ENCODE results near the gene KDM1B. TPM values are rescaled to one million over a fixed set of nuclear protein-coding genes. Genes with fewer than 3 reads are reported as not detected.

The KDM1B gene
- total RNA-seq, 1 donor from 2014 or later, result 9.9 TPM

DNA sequence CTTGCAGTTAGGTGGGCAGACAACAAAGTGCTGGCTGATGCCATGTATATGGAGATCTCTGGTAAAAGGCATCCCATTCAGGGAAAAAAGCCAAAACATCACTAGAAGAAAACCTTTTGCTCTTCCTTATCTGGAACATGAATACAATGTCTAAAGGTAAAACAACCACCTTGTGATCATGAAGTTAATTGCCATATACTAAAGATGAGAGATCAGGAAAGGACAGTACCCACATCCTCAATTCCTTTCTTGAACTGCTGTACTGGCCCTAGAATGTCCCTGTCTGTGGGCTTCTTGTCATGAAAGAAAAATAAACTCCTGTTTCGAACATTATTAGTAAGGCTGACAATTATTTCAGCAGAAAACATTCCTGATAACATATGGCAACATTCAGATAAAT lies 89.9 kb downstream of the KDM1B start:
- Mint-ChIP-seq H3K4me1 (ENCODE audit: low read depth) (peaks cover 66% of the 10 kb centered on the region), H3K4me3 (ENCODE audit: low read depth) (no peak overlapping the region), H3K27me3 (ENCODE audit: low read depth) (no peaks in the 10 kb centered on the region), H3K9me3 (peaks cover 3% of the 10 kb centered on the region), H3K27ac (peak overlapping the region; percentile 5), H3K36me3 (ENCODE audit: low read depth) (peaks cover 97% of the 10 kb centered on the region)
- intact Hi-C loops (cut with micrococcal nuclease), result no loop called here
- DNase-seq (ENCODE audit: low spot score), result no peak

DNA sequence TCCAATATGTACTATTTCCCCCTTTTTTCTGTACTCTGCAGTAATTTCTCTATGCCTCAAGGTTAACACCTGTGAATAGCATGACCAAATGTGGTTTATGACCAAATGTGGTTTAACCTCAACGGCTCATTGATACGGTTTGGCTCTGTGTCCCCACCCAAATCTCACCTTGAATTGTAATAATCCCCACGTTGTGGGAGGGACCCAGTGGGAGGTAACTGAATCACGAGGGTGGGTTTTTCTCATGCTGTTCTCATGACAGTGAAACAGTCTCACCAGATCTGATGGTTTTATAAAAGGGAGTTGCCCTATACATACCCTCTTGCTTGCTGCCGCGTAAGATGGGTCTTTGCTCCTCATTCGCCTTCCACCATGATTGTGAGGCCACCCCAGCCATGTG lies 90.4 kb downstream of the KDM1B start:
- peaks cover 3% of the 10 kb centered on the region for H3K9me3 Mint-ChIP-seq
- peaks cover 66% of the 10 kb centered on the region for H3K4me1 Mint-ChIP-seq (ENCODE audit: low read depth)
- peak overlapping the region; percentile 50 for H3K27ac Mint-ChIP-seq
- H3K4me3 Mint-ChIP-seq (ENCODE audit: low read depth), result no peak overlapping the region
- peaks cover 92% of the 10 kb centered on the region for H3K36me3 Mint-ChIP-seq (ENCODE audit: low read depth)
- intact Hi-C loops (cut with micrococcal nuclease), result no loop called here
- DNase-seq (ENCODE audit: low spot score), result no peak
- no peaks in the 10 kb centered on the region for H3K27me3 Mint-ChIP-seq (ENCODE audit: low read depth)

DNA sequence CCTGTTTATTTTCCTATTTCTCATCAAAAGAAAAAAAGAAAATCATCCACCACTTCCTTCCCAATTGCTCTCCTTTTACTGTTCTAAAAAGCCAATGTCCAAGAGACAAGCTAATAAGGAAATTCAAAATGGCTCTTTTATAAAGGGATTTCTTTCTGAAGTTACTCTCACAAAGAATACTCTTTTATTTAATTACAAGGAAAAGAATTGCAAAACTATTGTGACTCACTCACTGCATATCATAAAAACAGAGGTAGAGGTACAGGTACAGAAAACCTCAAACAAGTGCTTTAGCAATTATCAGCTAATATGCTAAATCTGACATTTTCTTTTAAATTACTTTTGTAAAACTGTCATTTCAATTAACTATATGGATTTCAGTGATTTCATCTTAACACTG lies 91.0 kb downstream of the KDM1B start:
- intact Hi-C loops (cut with micrococcal nuclease), result no loop called here
- H3K4me1 Mint-ChIP-seq (ENCODE audit: low read depth), result peaks cover 63% of the 10 kb centered on the region
- H3K27ac Mint-ChIP-seq, result no peak overlapping the region

DNA sequence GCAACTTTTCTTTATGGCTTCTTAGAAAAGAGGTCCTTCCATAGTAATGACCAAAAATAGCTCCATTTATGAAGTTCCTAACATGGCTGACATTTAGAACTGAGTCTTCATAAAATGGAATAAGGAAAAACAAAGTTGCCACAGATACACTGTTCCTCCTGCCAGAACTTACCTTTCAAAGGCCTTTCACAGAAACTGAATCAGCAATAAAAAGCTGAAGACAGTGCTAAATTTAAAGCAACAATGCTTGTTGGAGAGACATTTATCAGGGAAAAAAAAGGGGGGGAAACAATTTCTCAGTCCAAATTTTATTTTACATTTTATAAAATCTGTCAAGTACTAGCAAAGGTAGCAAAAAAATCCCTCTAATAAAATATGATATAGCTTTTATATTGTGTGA lies 91.8 kb downstream of the KDM1B start:
- Mint-ChIP-seq H3K27ac (no peak overlapping the region), H3K36me3 (ENCODE audit: low read depth) (peaks cover 91% of the 10 kb centered on the region), H3K4me1 (ENCODE audit: low read depth) (peaks cover 59% of the 10 kb centered on the region), H3K9me3 (peaks cover 3% of the 10 kb centered on the region), H3K4me3 (ENCODE audit: low read depth) (no peak overlapping the region), H3K27me3 (ENCODE audit: low read depth) (no peaks in the 10 kb centered on the region)
- intact Hi-C loops (cut with micrococcal nuclease), result no loop called here
- DNase-seq (ENCODE audit: low spot score), result no peak

More for the DNA sequence above, 91.0 kb downstream of the KDM1B start:
- Mint-ChIP-seq H3K27me3 (ENCODE audit: low read depth) (no peaks in the 10 kb centered on the region), H3K36me3 (ENCODE audit: low read depth) (peaks cover 91% of the 10 kb centered on the region), H3K9me3 (peaks cover 3% of the 10 kb centered on the region), H3K4me3 (ENCODE audit: low read depth) (no peak overlapping the region)
- DNase-seq (ENCODE audit: low spot score), result no peak

DNA sequence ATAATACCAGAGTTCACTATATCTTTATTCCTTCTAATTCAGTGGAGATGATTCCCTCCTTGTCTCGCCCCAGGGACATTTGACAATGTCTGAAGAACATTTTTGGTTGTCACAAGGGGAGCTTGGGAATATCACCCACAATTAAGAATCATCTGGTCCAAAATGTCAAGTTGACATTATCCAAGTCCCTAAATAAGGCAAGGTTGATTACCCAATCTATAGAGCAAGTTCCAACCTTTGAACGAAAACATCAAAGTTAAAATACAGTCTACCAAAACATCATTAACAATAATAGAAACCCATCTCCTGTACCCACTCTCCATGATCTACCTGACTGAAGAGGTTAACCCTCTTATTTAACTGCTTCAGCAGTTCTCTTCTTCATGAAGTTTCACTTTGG lies 93.5 kb downstream of the KDM1B start:
- Mint-ChIP-seq H3K4me3 (ENCODE audit: low read depth) (no peak overlapping the region), H3K9me3 (peaks cover 3% of the 10 kb centered on the region), H3K4me1 (ENCODE audit: low read depth) (peaks cover 47% of the 10 kb centered on the region), H3K27me3 (ENCODE audit: low read depth) (no peaks in the 10 kb centered on the region), H3K36me3 (ENCODE audit: low read depth) (peaks cover 89% of the 10 kb centered on the region), H3K27ac (no peak overlapping the region)
- intact Hi-C loops (cut with micrococcal nuclease), result no loop called here
- no peak for DNase-seq (ENCODE audit: low spot score)

DNA sequence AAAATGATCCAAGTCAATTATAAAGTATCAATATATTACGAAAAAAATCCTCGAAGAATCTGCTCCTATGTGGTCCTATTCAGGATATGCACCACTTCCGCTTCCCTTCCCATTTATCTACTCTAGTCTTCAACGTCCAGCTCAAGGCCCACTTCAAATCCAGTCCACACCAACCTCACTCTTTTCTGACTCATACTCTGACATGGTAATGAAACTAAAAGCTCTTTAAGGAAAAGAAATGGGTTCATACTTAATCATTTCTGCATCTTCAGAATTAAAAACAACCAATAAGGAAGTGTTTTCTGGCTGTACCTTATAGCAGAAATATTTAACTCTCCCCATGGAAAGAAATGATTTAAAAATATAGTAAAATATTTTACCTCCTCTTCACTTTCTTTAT lies 94.0 kb downstream of the KDM1B start:
- intact Hi-C loops (cut with micrococcal nuclease), result no loop called here
- peaks cover 3% of the 10 kb centered on the region for H3K9me3 Mint-ChIP-seq
- H3K27ac Mint-ChIP-seq, result peak overlapping the region; percentile 28
- H3K4me1 Mint-ChIP-seq (ENCODE audit: low read depth), result peaks cover 44% of the 10 kb centered on the region
- no peak overlapping the region for H3K4me3 Mint-ChIP-seq (ENCODE audit: low read depth)
- DNase-seq (ENCODE audit: low spot score), result no peak
- no peaks in the 10 kb centered on the region for H3K27me3 Mint-ChIP-seq (ENCODE audit: low read depth)
- H3K36me3 Mint-ChIP-seq (ENCODE audit: low read depth), result peaks cover 86% of the 10 kb centered on the region

DNA sequence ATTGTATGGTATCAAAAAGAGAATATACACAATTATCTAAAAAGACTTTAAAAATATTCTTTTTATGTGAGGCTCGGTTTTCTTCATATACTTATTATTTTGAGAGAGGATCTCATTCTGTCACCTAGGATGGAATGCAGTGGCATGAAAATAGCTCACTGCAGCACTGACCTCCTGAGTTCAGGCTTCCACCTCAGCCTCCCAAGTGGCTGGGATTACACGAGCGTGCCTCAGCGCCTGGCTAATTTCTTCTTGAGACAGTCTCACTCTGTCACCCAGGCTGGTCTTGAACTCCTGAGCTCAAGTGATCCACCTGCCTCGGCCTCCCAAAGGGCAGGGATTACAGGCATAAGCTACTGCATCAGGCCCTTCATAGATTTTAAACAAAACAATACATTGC lies 98.4 kb downstream of the KDM1B start:
- Mint-ChIP-seq H3K4me1 (ENCODE audit: low read depth) (peaks cover 24% of the 10 kb centered on the region), H3K4me3 (ENCODE audit: low read depth) (no peak overlapping the region), H3K27me3 (ENCODE audit: low read depth) (no peaks in the 10 kb centered on the region), H3K9me3 (no peaks in the 10 kb centered on the region), H3K27ac (no peak overlapping the region), H3K36me3 (ENCODE audit: low read depth) (peaks cover 81% of the 10 kb centered on the region)
- no peak for DNase-seq (ENCODE audit: low spot score)
- intact Hi-C loops (cut with micrococcal nuclease), result no loop called here

DNA sequence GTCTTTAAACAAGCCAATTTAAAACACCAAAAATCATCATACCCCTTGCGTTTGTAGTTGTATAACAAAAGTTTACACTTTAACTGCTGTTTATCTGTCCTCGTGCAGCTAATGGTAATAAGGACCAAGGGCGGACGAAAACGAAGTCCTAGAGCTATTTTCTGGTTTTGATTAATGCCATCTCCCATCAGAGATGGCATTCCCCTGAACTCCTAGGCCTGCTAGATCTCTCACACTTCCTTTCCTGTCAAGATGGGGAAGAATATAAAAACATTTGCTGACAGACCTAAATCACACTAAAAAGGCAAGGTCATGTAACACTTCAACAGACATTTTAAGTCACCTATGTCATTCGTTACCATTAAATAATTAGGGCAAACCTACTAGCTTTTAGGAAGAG lies 99.6 kb downstream of the KDM1B start:
- H3K4me1 Mint-ChIP-seq (ENCODE audit: low read depth), result peaks cover 19% of the 10 kb centered on the region
- H3K4me3 Mint-ChIP-seq (ENCODE audit: low read depth), result no peak overlapping the region
- no peaks in the 10 kb centered on the region for H3K9me3 Mint-ChIP-seq

DNA sequence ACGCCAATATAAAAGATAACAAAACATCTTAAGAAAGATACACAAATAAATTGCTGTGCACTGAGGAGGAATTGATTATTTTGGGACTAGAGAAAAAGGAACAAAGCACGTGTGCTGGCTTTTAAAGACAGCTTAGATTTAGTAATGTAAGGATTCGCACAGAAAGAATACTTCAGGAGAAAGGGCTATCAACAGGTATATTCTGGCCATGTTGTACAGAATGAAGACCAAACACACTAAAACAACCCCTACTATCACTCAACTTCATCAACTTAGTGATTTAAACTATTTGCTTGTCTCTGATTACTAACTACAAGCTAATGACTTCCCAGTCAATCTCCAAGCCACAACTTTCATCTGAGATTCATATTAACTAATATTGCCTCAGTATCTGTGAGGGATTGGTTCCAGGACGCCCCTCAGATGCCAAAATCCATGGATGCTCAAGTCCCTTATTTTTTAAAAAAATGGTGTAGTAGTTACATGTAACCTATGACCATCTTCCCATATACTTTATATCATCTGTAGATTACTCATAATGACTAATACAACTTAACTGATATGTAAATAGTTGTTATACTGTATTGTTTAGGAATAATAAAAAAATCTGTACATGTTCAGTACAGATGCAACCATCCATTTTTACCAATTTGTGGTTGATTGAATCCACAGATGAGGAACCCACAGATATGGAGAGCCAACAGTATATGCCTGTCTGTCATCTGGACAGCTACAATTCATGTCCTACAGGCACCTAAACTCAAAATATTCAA lies 104.6 kb downstream of the KDM1B start:
- H3K9me3 Mint-ChIP-seq, result no peaks in the 10 kb centered on the region
- H3K27ac Mint-ChIP-seq, result peak overlapping the region; percentile 1
- H3K36me3 Mint-ChIP-seq (ENCODE audit: low read depth), result peaks cover 82% of the 10 kb centered on the region
- H3K4me3 Mint-ChIP-seq (ENCODE audit: low read depth), result no peak overlapping the region
- H3K27me3 Mint-ChIP-seq (ENCODE audit: low read depth), result no peaks in the 10 kb centered on the region
- DNase-seq (ENCODE audit: low spot score), result no peak
- intact Hi-C loops (cut with micrococcal nuclease), result loop anchor here (5.0 kb wide), 1 partner anchor 273 kb away; the partner anchor contains the start of gene KIF13A
- H3K4me1 Mint-ChIP-seq (ENCODE audit: low read depth), result peaks cover 38% of the 10 kb centered on the region

More for the DNA sequence above, 99.6 kb downstream of the KDM1B start:
- Mint-ChIP-seq H3K36me3 (ENCODE audit: low read depth) (peaks cover 78% of the 10 kb centered on the region), H3K27ac (no peak overlapping the region), H3K27me3 (ENCODE audit: low read depth) (no peaks in the 10 kb centered on the region)
- DNase-seq (ENCODE audit: low spot score), result no peak
- intact Hi-C loops (cut with micrococcal nuclease), result no loop called here

DNA sequence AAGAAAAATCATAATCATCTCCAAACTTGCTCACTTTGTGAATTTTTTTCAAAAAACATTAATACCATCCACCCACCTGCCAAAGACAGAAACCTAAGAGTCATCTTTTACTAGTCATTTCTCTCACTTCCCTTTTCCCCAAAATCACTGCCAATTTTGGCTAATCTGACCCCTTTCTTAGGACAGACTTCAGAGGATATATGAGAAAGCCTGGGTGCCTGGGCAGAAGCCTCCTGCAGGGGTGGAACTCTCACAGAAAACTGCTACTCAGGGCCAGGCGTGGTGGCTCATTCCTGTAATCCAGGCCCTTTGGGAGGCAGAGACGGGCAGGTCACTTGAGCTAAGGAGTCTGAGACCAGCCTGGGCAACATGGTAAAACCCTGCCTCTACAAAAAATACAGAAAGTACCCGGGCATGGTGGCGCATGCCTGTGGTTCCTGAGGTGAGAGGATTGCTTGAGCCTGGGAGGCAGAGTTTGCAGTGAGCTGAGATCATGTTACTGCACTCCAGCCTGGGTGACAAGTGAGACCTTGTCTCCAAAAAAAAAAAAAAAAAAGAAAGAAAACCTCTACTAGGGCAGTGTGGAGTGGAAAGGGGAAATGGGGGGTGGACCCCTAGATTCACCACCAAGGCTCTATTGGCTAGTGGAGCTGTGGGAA lies 105.4 kb downstream of the KDM1B start:
- Mint-ChIP-seq H3K36me3 (ENCODE audit: low read depth) (peaks cover 82% of the 10 kb centered on the region), H3K27ac (peak overlapping the region; percentile 1), H3K4me1 (ENCODE audit: low read depth) (peaks cover 41% of the 10 kb centered on the region), H3K9me3 (peaks cover 5% of the 10 kb centered on the region), H3K27me3 (ENCODE audit: low read depth) (no peaks in the 10 kb centered on the region), H3K4me3 (ENCODE audit: low read depth) (peak overlapping the region; percentile 63)
- intact Hi-C loops (cut with micrococcal nuclease), result loop anchor here (5.0 kb wide), 1 partner anchor 273 kb away; the partner anchor contains the start of gene KIF13A
- DNase-seq (ENCODE audit: low spot score), result no peak

DNA sequence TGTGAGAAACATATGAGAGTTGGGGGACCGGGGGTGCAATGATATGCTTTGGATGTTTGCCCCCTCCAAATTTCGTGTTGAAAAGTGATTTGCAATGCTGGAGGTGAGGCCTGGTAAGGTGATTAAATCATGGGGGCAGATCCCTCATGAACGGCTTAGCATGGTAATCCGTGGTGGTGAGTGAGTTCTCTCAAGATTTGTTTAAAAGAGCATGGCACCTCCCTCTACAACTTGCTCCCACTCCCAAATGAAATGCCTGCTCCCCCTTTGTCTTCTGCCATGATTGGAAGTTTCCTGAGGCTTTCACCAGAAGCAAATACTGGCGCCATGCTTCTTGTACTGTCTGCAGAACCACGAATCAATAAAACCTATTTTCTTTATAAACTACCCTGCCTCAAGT lies 106.7 kb downstream of the KDM1B start:
- Mint-ChIP-seq H3K36me3 (ENCODE audit: low read depth) (peaks cover 72% of the 10 kb centered on the region), H3K9me3 (peaks cover 5% of the 10 kb centered on the region), H3K27me3 (ENCODE audit: low read depth) (no peaks in the 10 kb centered on the region), H3K4me3 (ENCODE audit: low read depth) (peak overlapping the region; percentile 98), H3K27ac (peak overlapping the region; percentile 21), H3K4me1 (ENCODE audit: low read depth) (peaks cover 41% of the 10 kb centered on the region)
- no peak for DNase-seq (ENCODE audit: low spot score)
- intact Hi-C loops (cut with micrococcal nuclease), result loop anchor here (5.0 kb wide), 1 partner anchor 275 kb away; the partner anchor contains the start of gene KIF13A

DNA sequence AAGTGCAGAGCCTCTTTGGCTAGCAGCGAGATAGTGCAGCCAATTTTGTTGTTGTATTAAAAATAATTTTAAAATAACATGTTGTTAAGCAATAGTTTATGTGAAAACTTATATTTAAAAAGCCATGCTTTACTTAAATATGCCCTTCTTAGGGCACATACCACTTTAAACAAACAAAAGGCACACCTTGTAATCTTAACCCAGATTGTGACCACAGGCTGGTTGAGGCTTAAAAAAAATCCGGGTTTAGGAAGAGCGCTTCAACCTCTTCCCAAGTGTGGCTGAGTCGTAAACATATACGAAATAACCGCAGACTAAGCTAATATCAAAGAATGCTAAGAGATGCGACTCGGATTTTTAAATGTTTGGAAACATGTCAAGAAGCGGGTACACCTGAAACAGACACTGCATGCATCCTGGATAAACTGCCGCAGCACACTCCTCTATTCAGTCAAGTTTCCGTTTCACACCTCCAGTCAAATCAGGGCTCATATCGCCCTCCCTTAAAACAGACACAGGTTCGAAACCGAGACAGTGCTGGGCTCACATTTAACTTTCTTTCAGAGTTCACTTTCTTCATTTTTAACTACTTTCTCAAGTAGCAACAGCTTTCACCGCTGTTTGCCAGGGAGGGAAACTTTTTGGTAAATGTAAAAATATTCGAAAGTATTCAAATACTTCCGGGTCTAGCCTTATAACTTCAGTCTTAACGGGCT lies 107.6 kb downstream of the KDM1B start:
- Mint-ChIP-seq H3K4me3 (ENCODE audit: low read depth) (peak overlapping the region; percentile 98), H3K4me1 (ENCODE audit: low read depth) (peaks cover 40% of the 10 kb centered on the region), H3K27ac (peak overlapping the region; percentile 97), H3K36me3 (ENCODE audit: low read depth) (peaks cover 62% of the 10 kb centered on the region), H3K27me3 (ENCODE audit: low read depth) (no peaks in the 10 kb centered on the region), H3K9me3 (peaks cover 5% of the 10 kb centered on the region)
- peak; percentile 38 for DNase-seq (ENCODE audit: low spot score)
- intact Hi-C loops (cut with micrococcal nuclease), result loop anchor here (1.0 to 5.0 kb wide), 2 partner anchors 108 to 276 kb away; partner anchors contain the start of genes KDM1B, KIF13A and TPMT

All from activated T-helper 2 cell treated with anti-CD3 and anti-CD28 coated beads, Interferon-gamma antibody, Interleukin-2, Interleukin-4, amounts not matched to agents 10 μg/mL and 5 μg/mL and 100 μg/mL, durations not matched to agents 14 hours and 24 hours and 36 hours (primary cell).